Testis (tissue), 3 donors: ENCODE measurements around the gene RUNX1. TPM values are rescaled to one million over a fixed set of nuclear protein-coding genes. Genes with fewer than 3 reads are reported as not detected.

Experiments
- DNase-seq: peaks from one replicate; pipeline ENCODE4 v3.0.0-alpha.2; 2019
- H3K27ac ChIP-seq, 2 donors: fragments of 200-600 bp; sonication (generic); one replicate each; pipeline ENCODE4 v1.5.1; 2019
- H3K27me3 ChIP-seq: fragments of 200-600 bp; sonication (generic); one replicate; pipeline ENCODE4 v1.5.1; 2019
- H3K36me3 ChIP-seq: fragments of 200-600 bp; sonication (generic); one replicate; pipeline ENCODE4 v1.5.1; 2017; ENCODE audit warnings: low read depth; ENCODE audit errors: missing control alignments
- H3K4me1 ChIP-seq: fragments of 200-600 bp; sonication (generic); one replicate; pipeline ENCODE4 v1.5.1; 2019
- H3K4me3 ChIP-seq, 2 donors: fragments of 200-600 bp; sonication (generic); one replicate each; pipeline ENCODE4 v1.5.1; 2017 to 2019
- H3K9me3 ChIP-seq: fragments of 200-600 bp; sonication (generic); one replicate; pipeline ENCODE4 v1.5.1; 2017
- POLR2A ChIP-seq: fragments of 450-650 bp; IDR thresholded peaks from one replicate; pipeline ENCODE4 v1.6.1; 2017; ENCODE audit warnings: antibody characterized with exemption, mild to moderate bottlenecking, moderate library complexity
- WGBS, 2 donors: methylation state at CpG; one replicate each; pipeline ENCODE4 v1.1.5; 2018; 5-methylcytosine and 5-hydroxymethylcytosine counted together
- intact Hi-C: fragments of 100-400 bp; cut with DNase I; formaldehyde crosslinking; loops from one replicate; pipeline ENCODE4 v1.15.1; 2023; ENCODE audit warnings: low total_unique reads
- polyA plus RNA-seq: library from polyadenylated mRNA; stranded (reverse); fragments of 350-450 nt; fragmentation: Illumina TruSeq; extraction: RNeasy Lipid Tissue Mini Kit (QIAGEN cat#74804); gene quantifications from one replicate; pipeline ENCODE4 v1.2.3, GENCODE V29; 2014; ENCODE audit warnings: low read depth, low replicate concordance; ENCODE audit not compliant: insufficient read depth
- total RNA-seq, 2 donors: library from RNA; depleted of rRNA; stranded (reverse); fragments of >200 nt; gene quantifications; one replicate each; pipeline ENCODE4 v1.2.3, GENCODE V29; 2016
- TF ChIP-seq, protein P1 (sequence below), 3 experiments: fragments of 450-650 bp in 2 of 3; fragments of 200-600 bp in 1 of 3; sonication (generic) in 1 of 3; IDR thresholded peaks; one replicate each; pipeline ENCODE4 v1.5.1; 2016 to 2019; ENCODE audit warnings: antibody characterized with exemption in 3 of 3, mild to moderate bottlenecking in 2 of 3, moderate library complexity in 1 of 3

The RUNX1 gene
- total and polyA plus RNA-seq, 3 donors from 2014 or later, result 11.1 to 28.7 (median 24.3) TPM

DNA sequence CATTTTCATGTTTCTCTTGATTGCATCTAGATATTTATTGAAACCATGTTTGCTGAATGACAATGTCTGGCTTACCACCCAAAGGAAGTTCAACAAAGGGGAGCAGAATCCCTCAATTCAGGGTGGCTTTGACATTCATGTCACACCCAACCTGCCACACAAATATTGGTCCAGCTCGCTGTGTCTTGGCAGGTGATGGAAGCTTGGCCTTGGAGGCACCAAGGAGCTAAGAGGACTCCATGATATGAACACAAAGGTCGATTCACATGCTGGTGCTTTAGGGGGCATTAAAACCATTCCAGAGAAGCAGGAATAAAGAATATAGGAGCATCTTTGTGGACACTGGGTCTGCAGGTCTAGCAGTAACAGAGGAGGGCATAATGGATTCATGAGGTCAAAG, 114.8 kb downstream of the RUNX1 start:
- Histone ChIP-seq H3K4me3 (no peak overlapping the region), H3K36me3 (no peaks in the 10 kb centered on the region), H3K27me3 (no peaks in the 10 kb centered on the region), H3K4me1 (no peaks in the 10 kb centered on the region), H3K9me3 (no peaks in the 10 kb centered on the region), H3K27ac (no peak overlapping the region)
- no peak for TF ChIP-seq POLR2A
- TF ChIP-seq, protein P1, sequence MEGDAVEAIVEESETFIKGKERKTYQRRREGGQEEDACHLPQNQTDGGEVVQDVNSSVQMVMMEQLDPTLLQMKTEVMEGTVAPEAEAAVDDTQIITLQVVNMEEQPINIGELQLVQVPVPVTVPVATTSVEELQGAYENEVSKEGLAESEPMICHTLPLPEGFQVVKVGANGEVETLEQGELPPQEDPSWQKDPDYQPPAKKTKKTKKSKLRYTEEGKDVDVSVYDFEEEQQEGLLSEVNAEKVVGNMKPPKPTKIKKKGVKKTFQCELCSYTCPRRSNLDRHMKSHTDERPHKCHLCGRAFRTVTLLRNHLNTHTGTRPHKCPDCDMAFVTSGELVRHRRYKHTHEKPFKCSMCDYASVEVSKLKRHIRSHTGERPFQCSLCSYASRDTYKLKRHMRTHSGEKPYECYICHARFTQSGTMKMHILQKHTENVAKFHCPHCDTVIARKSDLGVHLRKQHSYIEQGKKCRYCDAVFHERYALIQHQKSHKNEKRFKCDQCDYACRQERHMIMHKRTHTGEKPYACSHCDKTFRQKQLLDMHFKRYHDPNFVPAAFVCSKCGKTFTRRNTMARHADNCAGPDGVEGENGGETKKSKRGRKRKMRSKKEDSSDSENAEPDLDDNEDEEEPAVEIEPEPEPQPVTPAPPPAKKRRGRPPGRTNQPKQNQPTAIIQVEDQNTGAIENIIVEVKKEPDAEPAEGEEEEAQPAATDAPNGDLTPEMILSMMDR (IDR thresholded peaks at IDR 0.05), result no peak
- DNase-seq, result no peak
- 82 to 95% methylated on average over 2 of the region's 2 CpGs for WGBS, 2 donors
- intact Hi-C loops, result no loop called here

DNA sequence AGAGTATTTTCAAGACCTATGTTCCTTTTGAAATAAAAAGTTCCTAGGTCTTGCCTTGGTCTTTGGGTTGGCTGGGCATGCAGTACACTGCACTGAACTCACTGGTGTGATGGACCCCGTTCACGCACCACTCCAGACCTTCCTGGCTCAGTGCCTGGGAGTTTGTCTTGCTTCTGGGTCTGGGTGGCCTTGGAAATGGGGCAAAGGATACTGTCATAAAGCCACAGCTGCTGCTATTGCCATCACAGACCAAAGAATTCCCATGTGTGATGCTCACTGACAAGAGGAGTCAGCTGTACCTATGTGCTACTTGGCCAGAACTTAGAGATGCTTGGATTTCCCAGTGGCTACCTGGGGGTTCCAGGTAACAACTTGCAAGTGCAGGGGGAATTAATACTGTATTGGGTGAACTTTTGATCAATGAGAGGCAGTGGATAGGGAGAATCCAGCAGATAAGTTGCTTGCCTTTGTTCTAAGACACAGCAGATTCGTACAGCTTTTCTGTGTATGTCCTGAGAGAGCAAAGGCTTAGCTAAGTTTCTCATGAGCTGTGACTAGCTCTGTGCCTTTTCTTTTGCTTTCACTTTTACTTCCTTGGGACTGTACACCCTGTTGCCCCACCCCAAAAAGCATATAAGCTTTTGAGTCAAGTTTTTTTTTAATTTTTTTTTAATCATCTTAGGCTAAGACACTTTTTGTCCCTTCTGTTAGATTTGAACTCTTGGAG, 115.3 kb downstream of the RUNX1 start:
- no peak for DNase-seq
- H3K27me3 ChIP-seq, result no peaks in the 10 kb centered on the region
- no peak overlapping the region for H3K4me3 ChIP-seq
- intact Hi-C loops, result no loop called here
- H3K9me3 ChIP-seq, result no peaks in the 10 kb centered on the region
- H3K27ac ChIP-seq, result no peak overlapping the region
- TF ChIP-seq POLR2A, result no peak
- TF ChIP-seq, protein P1 (IDR thresholded peaks at IDR 0.05), result no peak
- H3K36me3 ChIP-seq, result no peaks in the 10 kb centered on the region
- no peaks in the 10 kb centered on the region for H3K4me1 ChIP-seq
- WGBS, 2 donors, result 70 to 73% methylated on average over 3 of the region's 3 CpGs

DNA sequence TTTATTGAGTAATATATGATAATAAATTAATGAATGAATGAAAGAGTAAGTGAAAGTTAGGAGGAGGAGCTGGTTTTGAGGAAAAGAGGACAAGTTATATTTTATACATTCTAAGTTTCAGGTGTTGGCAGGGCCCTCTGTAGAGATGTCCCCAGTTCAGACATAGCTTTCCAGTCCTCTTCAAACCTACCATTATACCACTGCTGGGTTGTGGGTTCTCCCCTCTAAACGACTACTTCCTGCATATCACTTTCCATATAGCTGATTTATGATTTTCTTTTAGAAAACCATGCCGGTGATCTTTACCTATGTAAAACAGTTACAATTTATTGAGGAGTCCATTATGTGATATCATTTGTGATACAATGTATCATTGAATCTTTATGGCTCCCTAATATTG, 116.9 kb downstream of the RUNX1 start:
- TF ChIP-seq, protein P1 (IDR thresholded peaks at IDR 0.05), result no peak
- TF ChIP-seq POLR2A, result no peak
- Histone ChIP-seq H3K27ac (no peak overlapping the region), H3K36me3 (no peaks in the 10 kb centered on the region), H3K27me3 (no peaks in the 10 kb centered on the region), H3K9me3 (no peaks in the 10 kb centered on the region), H3K4me3 (no peak overlapping the region), H3K4me1 (no peaks in the 10 kb centered on the region)
- 64 to 73% methylated on average over 2 of the region's 2 CpGs for WGBS, 2 donors
- intact Hi-C loops, result no loop called here
- DNase-seq, result no peak

DNA sequence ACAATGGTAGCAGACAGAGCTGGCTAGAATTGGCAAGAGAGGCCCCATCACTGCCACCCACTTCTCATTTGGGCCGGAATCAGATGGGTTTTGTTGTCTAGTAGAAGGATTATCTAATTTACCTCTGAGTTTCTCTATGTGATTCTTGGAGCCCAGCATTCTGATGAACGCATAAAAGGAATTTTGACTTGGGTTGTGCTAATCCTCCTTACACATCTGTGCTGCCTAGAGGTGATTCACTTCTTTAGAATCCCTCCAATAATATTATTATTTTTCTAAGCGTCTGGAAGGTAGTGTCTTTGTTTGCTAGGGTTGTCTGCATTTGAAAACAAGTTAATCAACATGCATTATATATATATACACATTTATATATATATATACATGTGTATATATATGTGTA, 118.1 kb downstream of the RUNX1 start:
- DNase-seq, result no peak
- H3K4me1 ChIP-seq, result no peaks in the 10 kb centered on the region
- no peaks in the 10 kb centered on the region for H3K9me3 ChIP-seq
- TF ChIP-seq POLR2A, result no peak
- TF ChIP-seq, protein P1 (IDR thresholded peaks at IDR 0.05), result no peak
- WGBS, 2 donors, result 53 to 58% methylated on average over 3 of the region's 3 CpGs
- no peaks in the 10 kb centered on the region for H3K27me3 ChIP-seq
- H3K4me3 ChIP-seq, result no peak overlapping the region
- H3K27ac ChIP-seq, result no peak overlapping the region
- H3K36me3 ChIP-seq, result no peaks in the 10 kb centered on the region
- intact Hi-C loops, result no loop called here

DNA sequence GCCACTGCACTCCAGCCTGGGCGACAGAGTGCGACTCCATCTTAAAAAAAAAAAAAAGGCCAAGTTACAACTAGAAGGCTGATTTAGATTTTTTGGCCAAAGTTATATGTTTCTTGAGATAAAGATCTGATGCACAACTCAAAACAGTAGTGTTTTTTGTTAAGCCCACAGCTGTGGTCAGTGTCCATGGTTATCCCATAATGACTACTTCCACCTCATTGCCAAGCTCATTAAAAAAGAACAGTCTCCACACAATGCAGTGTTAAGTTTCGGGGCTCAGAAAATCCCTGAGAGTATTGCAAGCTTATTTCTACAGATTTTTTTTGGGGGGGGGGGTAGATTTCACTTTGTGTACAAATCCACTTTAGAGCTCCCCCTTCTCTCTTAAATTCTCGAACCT, 120.5 kb downstream of the RUNX1 start:
- H3K4me1 ChIP-seq, result no peaks in the 10 kb centered on the region
- DNase-seq, result no peak
- no peaks in the 10 kb centered on the region for H3K36me3 ChIP-seq
- intact Hi-C loops, result no loop called here
- H3K4me3 ChIP-seq, result no peak overlapping the region
- no peaks in the 10 kb centered on the region for H3K9me3 ChIP-seq
- H3K27me3 ChIP-seq, result no peaks in the 10 kb centered on the region
- WGBS, 2 donors, result 77 to 94% methylated on average over 4 of the region's 4 CpGs
- no peak overlapping the region for H3K27ac ChIP-seq
- no peak for TF ChIP-seq POLR2A
- TF ChIP-seq, protein P1 (IDR thresholded peaks at IDR 0.05), result no peak
